Measurements from ENCODE around the gene ALPI. TPM values are rescaled to one million over a fixed set of nuclear protein-coding genes. Genes with fewer than 3 reads are reported as not detected.

Gene ALPI
- total and polyA plus RNA-seq, 8 donors: not detected

DNA sequence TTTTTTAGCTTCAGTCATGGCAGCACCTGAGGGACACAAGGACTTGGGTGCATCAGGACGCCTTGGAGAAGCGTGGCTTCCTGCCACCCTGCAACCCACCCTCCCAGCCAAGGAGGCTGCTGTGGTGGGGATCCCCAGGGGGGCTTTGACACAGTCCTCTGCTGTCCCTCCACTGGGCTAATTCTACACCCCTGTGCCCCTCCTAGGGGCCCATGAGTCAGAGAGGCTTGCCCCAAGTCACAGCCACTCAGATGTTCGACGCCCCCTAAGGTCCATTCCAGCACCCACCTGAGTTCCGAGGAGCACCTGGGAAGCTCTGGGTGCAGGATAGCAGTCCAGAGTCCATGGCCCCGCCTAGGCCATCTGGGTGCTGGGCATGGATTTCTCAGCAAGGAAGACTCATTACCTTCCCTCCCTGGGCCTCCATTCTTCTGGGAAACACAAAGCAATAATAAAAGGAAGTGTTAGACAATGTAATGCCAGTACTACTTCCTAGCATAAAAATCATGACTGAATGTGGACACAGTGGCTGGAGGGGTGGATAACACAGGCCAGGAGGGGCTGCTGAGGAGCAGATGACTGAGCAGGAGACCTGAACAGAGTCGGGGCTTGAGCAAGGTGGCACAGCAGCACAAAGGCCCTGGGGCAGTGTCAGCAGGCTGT lies 45.6 kb upstream of the ALPI start:
- Histone ChIP-seq H3K36me3 (no peaks in the 10 kb centered on the region), H3K27me3 (no peaks in the 10 kb centered on the region), H3K4me3 (no peak overlapping the region), H3K9me3 (no peaks in the 10 kb centered on the region), H3K4me1 (no peaks in the 10 kb centered on the region), H3K27ac (no peak overlapping the region)
- FAIRE-seq (no peak), ATAC-seq (no peak), DNase-seq (no peak)
- intact Hi-C loops (cut with DNase I): no loop called here
- TF ChIP-seq, protein P1, sequence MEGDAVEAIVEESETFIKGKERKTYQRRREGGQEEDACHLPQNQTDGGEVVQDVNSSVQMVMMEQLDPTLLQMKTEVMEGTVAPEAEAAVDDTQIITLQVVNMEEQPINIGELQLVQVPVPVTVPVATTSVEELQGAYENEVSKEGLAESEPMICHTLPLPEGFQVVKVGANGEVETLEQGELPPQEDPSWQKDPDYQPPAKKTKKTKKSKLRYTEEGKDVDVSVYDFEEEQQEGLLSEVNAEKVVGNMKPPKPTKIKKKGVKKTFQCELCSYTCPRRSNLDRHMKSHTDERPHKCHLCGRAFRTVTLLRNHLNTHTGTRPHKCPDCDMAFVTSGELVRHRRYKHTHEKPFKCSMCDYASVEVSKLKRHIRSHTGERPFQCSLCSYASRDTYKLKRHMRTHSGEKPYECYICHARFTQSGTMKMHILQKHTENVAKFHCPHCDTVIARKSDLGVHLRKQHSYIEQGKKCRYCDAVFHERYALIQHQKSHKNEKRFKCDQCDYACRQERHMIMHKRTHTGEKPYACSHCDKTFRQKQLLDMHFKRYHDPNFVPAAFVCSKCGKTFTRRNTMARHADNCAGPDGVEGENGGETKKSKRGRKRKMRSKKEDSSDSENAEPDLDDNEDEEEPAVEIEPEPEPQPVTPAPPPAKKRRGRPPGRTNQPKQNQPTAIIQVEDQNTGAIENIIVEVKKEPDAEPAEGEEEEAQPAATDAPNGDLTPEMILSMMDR (IDR thresholded peaks at IDR 0.05): no peak
- WGBS, 2 donors: 69 to 70% methylated on average over 7 of the region's 7 CpGs

DNA sequence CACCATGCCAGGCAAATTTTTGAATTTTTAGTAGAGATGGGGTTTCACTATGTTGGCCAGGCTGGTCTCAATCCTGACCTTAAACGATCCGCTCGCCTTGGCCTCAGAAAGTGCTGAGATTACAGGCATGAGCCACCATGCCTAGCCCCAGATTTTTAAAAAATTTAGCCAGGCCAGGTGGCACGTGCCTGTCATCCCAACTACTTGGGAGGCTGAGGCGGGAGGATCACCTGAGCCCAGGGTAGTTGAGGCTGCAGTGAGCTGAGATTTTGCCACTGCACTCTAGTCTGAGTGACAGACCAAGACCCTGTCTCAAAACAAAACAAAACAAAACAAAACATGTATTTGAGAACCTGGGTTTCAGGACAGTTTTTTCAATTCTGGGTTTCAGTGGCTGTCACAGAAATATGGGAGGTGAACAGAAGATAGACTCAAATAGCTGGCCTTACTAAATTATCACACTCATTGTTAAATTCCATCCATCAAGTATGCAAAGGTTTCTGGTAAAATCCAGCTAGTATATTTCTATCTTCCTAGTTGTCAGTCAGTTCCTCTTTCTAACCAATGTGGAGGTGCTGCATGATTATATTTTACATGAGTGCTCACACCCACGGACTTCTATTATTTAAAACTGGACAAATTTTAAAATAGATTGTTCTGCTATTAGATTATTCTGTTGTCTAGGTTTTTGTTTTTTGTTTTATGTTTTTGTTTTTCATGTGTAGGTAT lies 43.9 kb upstream of the ALPI start:
- WGBS, 2 donors: 80 to 88% methylated on average over 6 of the region's 6 CpGs
- Histone ChIP-seq H3K36me3 (no peaks in the 10 kb centered on the region), H3K27ac (no peak overlapping the region), H3K27me3 (no peaks in the 10 kb centered on the region), H3K4me1 (no peaks in the 10 kb centered on the region), H3K9me3 (no peaks in the 10 kb centered on the region), H3K4me3 (no peak overlapping the region)
- TF ChIP-seq, protein P1 (IDR thresholded peaks at IDR 0.05): no peak
- DNase-seq: no peak
- ATAC-seq: no peak
- FAIRE-seq: no peak
- intact Hi-C loops (cut with DNase I): no loop called here

DNA sequence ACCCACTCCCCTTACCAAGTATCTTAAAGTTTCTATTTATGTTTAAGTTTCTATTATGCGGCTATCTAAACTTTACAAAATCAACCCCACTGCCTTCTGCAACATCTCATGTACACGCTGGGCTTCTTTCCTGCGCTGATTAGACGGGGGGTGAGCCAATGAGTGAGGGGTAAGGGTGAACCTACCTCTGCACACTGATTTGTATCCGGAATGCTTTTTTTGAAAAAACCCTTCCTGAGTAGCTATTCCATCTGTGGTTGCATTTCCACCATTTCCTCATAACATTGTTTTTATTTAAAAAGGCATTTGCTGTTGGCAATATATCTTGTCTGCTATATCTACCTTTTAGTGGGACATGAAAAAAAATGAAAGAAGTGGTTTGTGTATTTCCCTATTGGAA lies 43.0 kb upstream of the ALPI start:
- intact Hi-C loops (cut with DNase I): no loop called here
- no peaks in the 10 kb centered on the region for H3K27me3 ChIP-seq
- no peak overlapping the region for H3K4me3 ChIP-seq
- DNase-seq (no peak), FAIRE-seq (no peak), ATAC-seq (no peak)
- H3K27ac ChIP-seq: no peak overlapping the region
- H3K36me3 ChIP-seq: no peaks in the 10 kb centered on the region
- H3K4me1 ChIP-seq: no peaks in the 10 kb centered on the region
- H3K9me3 ChIP-seq: no peaks in the 10 kb centered on the region
- TF ChIP-seq, protein P1 (IDR thresholded peaks at IDR 0.05): no peak
- 53 to 60% methylated on average over 5 of the region's 5 CpGs for WGBS, 2 donors

DNA sequence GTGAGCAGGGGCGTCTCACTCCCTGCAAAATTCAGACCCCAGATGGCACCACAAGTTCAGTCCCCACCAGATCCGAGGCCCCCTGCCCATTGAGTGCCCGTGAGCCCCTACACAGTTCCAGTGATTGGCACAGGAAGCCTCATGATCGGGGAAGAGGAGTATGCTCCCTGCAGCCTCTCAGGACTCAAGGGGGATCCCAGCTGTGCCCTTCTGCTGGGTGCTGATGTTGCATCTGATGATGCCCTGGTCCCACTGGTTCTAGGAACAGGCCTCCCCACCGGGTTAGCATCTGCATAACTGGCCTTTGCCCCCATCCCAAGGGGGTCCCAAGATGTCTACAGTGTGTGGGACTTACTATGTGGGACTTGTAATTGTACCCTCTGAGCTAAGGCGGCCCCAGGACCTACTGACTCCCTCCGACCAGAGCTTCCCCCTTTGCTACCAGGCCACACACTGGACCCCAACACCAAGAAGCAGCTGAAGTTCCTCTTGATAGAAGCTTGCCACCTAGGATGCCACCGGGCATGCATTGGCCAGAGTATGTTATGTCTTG lies 40.7 kb upstream of the ALPI start:
- TF ChIP-seq, protein P1 (IDR thresholded peaks at IDR 0.05): no peak
- ATAC-seq: no peak
- Histone ChIP-seq H3K9me3 (no peaks in the 10 kb centered on the region), H3K27ac (no peak overlapping the region), H3K4me3 (no peak overlapping the region), H3K4me1 (peaks cover 0 to 9% (median 0%) of the 10 kb centered on the region in 3 donors), H3K27me3 (peaks cover 0 to 12% (median 2%) of the 10 kb centered on the region in 4 donors), H3K36me3 (no peaks in the 10 kb centered on the region)
- 64 to 73% methylated on average over 8 of the region's 8 CpGs for WGBS, 2 donors
- intact Hi-C loops (cut with DNase I): no loop called here
- FAIRE-seq: no peak
- DNase-seq: no peak
